OCI-LY3 (cell line): ENCODE data around the gene SREBF1.

Experiments
- EZH2phosphoT487 ChIP-seq: fragments of 200-600 bp; shearing (Covaris generic); IDR thresholded peaks from 2 replicates; pipeline ENCODE4 v1.6.1; 2018; ENCODE audit warnings: antibody characterized with exemption, mixed run types, low read depth
- TF ChIP-seq, protein P1 (sequence below): fragments of 200-600, 300-600 bp; sonication (generic); IDR thresholded peaks from 2 replicates; pipeline ENCODE4 v1.5.1; 2014; ENCODE audit warnings: antibody characterized with exemption, low read length, low read depth

DNA sequence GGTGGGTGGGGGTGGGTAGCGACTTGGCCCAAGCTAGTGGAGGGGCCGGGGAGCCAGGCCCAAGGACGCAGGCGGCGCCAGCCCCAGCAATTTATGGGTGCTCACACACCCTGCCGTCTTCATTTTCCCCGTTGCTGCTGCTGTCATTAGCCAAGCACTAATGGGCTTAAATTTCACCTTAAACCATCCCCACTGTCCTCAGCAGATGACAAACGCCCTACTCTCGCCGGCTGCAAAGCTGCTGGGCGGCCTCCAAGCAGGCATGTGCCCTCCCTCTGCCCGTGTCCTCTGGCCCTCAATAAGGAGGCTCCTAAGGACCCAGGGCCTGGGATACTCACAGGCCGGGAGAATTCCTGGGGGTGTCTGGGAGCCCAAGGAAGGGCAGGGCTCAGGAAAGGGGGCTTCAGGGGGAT lies 66.1 kb downstream of the SREBF1 start:
- TF ChIP-seq, protein P1, sequence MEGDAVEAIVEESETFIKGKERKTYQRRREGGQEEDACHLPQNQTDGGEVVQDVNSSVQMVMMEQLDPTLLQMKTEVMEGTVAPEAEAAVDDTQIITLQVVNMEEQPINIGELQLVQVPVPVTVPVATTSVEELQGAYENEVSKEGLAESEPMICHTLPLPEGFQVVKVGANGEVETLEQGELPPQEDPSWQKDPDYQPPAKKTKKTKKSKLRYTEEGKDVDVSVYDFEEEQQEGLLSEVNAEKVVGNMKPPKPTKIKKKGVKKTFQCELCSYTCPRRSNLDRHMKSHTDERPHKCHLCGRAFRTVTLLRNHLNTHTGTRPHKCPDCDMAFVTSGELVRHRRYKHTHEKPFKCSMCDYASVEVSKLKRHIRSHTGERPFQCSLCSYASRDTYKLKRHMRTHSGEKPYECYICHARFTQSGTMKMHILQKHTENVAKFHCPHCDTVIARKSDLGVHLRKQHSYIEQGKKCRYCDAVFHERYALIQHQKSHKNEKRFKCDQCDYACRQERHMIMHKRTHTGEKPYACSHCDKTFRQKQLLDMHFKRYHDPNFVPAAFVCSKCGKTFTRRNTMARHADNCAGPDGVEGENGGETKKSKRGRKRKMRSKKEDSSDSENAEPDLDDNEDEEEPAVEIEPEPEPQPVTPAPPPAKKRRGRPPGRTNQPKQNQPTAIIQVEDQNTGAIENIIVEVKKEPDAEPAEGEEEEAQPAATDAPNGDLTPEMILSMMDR: no peak
- no peak for TF ChIP-seq EZH2phosphoT487
